GM18499 (cell line): ENCODE measurements around the gene TP73.
"Not testable (repeated sequence)": the region's sequence is repeated elsewhere in the genome, so short reads cannot be mapped to it uniquely, and the experiment has no call there.

Source experiments
- ATAC-seq: cut with Tn5 transposase; IDR thresholded peaks from one replicate; pipeline ENCODE4 v1.9.1; 2021; ENCODE audit warnings: moderate number of reproducible peaks; ENCODE audit not compliant: insufficient read depth, unreplicated experiment

TP73 gene

DNA sequence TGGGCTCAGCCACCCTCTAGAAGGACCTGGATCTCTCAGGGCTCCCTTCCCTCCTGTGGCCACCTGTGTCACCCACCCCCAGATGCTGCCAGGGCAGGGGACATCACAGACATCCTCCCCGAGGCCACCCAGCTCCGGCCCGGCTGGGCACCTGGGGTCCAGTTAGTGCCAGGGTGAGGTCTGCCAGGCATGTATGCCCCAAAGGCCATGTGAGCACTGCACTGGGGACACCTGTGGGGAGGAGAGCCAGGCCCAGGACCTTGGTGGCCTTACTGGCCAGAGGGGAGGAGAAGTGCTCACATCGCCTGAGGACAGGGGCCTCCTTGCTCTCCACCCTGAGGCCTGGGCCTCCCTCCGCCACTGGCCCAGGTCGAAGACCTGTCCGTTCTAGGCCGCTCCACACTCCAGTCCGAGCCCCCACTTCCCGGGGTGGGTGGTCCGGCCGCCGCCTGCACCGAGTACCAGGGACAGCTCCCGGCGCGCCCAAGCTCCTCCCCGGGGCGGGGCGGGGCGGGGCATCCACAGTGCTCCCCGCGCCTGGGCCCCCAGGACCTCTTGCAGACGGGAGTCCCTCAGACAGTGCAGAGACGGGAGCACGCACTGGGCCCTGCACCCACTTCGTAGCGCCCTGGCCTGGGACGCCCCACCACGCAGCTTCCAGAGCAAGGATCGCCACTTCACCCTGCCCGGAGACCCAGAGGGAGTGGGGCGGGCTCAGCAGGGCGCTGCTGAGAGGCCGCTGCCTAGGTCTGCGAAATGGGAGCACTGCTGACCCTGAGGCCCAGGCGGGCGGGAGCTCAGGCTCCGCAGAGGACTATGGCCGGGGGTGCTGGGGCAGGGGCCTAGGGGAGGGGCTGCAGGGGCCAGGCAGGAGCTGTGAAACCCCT, 65.6 kb downstream of the TP73 start:
- ATAC-seq = no peak

DNA sequence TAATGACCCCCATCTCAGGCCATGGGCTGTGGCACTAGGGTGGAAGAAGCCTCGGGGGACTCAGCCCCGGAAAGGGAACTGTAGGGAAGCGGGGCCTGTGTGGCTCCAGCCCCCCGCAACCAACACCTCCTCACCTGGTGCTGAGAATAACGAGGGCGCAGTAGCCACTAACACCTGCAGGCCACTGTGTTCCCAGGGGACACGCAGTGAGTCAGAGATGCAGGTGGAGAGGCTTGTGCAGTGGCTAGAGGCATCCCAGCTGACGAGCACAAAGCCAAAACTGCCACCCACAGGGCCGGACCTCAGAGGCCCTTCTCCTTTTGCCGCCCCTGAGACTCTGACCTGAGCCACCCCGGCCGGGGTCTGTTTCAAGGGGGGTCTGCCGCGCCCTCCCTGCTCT, 66.4 kb downstream of the TP73 start:
- no peak for ATAC-seq

DNA sequence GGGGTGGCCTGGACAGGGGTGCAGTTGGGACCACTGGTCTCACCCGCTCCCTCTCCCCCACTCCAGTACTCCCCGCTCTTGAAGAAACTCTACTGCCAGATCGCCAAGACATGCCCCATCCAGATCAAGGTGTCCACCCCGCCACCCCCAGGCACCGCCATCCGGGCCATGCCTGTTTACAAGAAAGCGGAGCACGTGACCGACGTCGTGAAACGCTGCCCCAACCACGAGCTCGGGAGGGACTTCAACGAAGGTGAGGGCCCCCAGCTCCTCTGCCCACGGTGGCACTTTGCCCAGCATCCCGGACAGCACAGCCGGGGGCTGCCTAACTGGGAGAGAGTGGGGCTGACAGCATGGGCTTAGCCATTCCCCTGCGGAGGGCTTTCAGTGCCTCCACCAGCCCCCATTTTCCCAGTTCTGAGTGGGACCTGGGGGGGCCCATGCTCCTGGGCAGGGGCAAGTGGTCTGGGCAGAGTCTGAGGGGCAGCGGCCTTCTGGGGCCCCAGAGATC, 69.7 kb downstream of the TP73 start:
- no peak for ATAC-seq

DNA sequence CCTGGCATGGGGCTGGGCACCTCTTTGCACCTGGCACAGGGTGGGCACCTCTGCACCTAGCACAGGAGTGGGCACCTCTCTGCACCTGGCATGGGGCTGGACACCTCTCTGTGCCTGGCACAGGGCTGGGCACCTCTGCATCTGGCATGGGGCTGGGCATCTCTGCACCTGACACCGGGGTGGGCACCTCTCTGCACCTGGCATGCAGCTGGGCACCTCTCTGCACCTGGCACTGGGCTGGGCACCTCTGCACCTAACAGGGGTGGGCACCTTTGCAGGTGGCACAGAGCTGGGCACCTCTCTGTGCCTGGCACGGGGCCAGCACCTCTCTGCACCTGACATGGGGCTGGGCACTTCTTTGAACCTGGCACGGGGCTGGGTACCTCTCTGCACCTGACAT, 70.5 kb downstream of the TP73 start:
- ATAC-seq = no peak

- not testable (repeated sequence) for ATAC-seq
Observed at GRCh38 chr1:3724416-3725030, 72.2 kb downstream of the TP73 start.

DNA sequence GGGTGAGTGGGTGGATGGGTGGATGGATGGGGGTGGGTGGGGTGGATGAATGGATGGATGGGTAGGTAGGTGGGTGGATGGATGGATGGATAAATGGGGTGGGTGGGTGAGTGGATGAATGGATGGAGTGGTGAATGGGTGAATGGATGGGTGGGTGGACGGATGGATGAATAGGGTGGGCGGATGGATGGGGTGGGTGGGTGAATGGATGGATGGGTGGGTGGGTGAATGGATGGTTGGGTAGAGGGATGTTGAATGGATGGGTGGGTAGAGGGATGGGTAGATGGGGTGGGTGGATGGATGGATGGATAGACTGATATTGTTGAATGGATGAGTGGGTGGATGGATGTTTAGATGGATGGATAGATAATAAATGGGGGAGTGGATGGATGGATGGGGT, 73.0 kb downstream of the TP73 start:
- ATAC-seq = no peak

GRCh38 chr1:3727042-3727824, 74.9 kb downstream of the TP73 start:
- no peak for ATAC-seq

DNA sequence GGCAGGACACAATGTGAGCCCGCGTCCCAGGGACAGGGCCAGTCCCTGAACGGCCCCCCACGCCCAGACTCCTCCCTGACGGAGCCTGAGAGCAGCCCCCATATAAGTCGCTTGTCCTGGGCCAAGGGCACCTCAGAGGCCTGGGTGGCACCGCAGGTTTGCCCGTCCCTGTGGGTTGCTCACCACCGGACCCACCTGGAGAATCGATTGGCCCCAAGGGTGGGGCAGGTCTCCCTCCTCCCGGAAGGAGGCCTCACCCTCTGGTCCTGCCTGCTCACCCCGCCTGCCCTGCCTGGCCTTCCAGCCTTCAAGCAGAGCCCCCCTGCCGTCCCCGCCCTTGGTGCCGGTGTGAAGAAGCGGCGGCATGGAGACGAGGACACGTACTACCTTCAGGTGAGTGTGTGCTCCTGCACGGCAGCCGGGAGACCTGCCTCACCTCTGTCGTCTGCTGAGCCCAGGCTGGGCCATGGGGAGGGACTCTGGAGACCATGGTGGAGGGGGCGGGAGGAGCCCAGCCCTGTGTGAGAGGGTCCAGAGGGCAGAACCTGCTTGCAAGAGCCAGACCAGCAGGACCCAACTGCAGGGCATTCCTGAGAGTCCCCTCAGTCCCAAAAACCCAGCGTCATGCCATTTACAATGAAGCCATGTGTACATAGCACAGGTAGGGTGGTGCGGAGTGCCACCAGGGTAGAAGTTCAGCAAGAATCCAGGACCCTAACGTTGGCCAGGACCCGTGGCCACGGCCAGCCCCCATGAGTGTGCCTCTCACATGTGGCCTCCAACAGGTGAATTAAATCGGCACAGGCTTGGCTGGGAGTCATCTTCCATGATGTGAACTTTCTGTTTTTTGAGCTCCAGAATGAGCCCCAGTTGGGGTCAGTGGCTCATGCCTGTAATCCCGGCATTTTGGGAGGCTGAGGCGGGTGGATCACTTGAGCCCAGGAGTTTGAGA, 75.8 kb downstream of the TP73 start:
- no peak for ATAC-seq

GRCh38 chr1:3729594-3730542, 77.6 kb downstream of the TP73 start:
- ATAC-seq = no peak

DNA sequence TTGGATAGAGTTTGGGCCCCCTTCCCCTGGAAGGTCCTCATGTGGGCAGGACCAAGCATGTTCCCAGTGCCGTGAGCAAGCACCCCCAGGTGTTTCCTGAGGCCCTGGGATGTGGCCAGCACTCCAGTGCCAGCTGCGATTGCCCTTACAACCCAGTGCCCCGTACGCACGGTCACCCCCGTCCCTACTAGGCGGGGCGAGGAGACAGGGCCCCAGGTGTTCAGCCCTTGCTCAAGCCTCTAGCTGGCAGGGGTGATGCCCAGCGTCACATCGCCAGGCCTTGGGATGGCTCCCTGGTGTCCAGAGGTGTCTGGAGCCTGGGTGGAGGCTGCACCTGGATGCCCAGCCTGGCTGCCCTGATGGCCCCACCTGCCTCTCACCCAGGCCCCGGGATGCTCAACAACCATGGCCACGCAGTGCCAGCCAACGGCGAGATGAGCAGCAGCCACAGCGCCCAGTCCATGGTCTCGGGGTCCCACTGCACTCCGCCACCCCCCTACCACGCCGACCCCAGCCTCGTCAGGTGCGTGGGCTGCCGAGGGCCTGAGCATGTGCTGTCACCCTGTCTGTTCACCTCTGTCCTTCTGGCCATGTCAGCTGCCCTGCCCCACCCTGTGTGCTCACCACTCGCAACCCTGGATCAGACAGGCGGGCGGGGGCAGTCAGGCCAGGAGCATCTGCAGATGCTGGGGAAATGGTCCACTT, 78.4 kb downstream of the TP73 start:
- ATAC-seq = no peak

- ATAC-seq = no peak
Observed at GRCh38 chr1:3731583-3732433, 79.5 kb downstream of the TP73 start.

DNA sequence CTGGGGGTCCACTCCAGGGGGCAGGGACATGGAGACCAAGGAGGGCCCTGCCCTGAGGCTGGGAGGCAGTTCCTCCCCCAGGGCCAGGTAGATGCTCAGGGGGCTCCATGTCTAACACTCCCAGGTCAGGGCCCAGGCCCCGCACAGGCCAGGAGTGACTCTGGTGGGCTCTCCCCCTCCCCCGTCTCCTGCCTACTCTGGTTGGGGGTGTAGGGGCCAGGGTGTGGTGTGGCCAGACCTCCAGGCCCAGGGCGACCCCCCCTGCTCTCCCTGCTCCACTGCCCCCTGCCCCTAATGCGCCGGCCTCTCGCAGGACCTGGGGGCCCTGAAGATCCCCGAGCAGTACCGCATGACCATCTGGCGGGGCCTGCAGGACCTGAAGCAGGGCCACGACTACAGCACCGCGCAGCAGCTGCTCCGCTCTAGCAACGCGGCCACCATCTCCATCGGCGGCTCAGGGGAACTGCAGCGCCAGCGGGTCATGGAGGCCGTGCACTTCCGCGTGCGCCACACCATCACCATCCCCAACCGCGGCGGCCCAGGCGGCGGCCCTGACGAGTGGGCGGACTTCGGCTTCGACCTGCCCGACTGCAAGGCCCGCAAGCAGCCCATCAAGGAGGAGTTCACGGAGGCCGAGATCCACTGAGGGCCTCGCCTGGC, 80.2 kb downstream of the TP73 start:
- ATAC-seq = no peak

DNA sequence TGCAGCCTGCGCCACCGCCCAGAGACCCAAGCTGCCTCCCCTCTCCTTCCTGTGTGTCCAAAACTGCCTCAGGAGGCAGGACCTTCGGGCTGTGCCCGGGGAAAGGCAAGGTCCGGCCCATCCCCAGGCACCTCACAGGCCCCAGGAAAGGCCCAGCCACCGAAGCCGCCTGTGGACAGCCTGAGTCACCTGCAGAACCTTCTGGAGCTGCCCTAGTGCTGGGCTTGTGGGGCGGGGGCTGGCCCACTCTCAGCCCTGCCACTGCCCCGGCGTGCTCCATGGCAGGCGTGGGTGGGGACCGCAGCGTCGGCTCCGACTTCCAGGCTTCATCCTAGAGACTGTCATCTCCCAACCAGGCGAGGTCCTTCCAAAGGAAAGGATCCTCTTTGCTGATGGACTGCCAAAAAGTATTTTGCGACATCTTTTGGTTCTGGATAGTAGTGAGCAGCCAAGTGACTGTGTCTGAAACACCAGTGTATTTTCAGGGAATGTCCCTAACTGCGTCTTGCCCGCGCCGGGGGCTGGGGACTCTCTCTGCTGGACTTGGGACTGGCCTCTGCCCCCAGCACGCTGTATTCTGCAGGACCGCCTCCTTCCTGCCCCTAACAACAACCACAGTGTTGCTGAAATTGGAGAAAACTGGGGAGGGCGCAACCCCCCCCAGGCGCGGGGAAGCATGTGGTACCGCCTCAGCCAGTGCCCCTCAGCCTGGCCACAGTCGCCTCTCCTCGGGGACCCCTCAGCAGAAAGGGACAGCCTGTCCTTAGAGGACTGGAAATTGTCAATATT, 81.0 kb downstream of the TP73 start:
- no peak for ATAC-seq

DNA sequence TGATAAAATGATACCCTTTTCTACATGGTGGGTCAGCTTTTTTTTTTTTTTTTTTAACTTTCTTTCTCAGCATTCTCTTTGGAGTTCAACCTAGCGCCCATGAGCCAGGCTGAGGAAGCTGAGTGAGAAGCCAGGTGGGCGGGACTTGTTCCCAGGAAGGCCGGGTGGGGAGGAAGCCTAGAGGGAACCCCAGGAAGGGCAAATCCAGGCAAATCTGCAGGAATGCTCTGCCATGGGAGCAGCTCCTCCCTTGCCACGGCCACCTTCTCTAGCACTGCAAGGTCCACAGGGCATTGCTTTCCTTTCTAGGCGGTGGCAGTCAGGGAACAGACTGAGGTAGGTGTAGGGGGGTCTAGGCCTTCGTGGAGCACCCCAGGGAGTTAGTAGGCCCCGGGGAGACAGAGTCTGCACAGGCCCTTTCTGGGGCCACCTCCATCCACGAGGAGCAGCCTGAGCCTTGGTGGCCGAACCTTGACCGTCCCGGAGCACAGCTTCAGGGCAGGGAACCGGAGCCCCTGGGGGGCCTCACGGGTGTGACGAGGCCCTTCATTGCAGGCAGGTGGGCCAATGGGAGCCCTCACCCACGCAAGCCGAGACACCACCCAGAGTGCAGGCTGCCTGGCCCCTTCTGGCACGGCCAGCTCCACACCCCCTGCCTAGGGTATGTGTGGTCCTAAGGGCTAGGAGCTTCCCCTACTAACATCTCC, 81.7 kb downstream of the TP73 start:
- no peak for ATAC-seq

DNA sequence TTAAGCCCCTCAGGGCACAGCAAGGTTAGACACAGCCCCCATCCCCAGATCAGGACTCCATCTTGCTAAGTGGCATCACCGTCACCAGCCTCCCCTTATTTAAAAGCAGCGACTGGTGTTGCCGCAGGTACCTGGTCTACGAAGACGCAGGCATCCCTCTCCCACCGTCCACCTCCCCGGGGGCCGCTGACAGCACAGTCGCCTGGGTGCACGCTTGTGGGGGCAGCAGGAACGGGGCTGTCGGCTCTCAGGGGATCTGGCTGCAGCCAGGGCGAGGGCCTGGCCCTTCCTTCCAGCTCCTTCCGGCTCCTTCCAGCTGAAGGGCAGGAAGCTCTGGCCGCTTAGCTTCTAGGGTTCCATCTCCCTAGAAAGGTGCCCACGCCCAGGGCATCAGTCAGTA, 82.3 kb downstream of the TP73 start:
- ATAC-seq = no peak
